CD4-positive, alpha-beta T cell treated with Interleukin-6 for 4 hours (primary cell): ENCODE measurements around the gene KIF4B.

Experiments used
- DNase-seq: peaks from one replicate; pipeline ENCODE4 v3.0.0-alpha.2; 2020; ENCODE audit warnings: mixed read lengths

Gene KIF4B

GRCh38 chr5:155056644-155057269, 43.2 kb downstream of the KIF4B start:
- DNase-seq: no peak

GRCh38 chr5:155057626-155058025, 44.1 kb downstream of the KIF4B start:
- DNase-seq: no peak

GRCh38 chr5:155064580-155064979, 51.0 kb downstream of the KIF4B start:
- no peak for DNase-seq

- no peak for DNase-seq
These were observed 53.5 kb downstream of the KIF4B start for GRCh38 chr5:155066886-155067595.
